Left lung (tissue), 10 donors: ENCODE measurements around the gene PRDX5. TPM values are rescaled to one million over a fixed set of nuclear protein-coding genes. Genes with fewer than 3 reads are reported as not detected.

Source experiments
- ATAC-seq: fragments of 200-7000 bp; cut with Tn5 transposase; one replicate; pipeline ENCODE4 v1.9.1; 2020; ENCODE audit warnings: moderate library complexity
- DNase-seq, 4 donors: peaks; one replicate each; pipeline ENCODE4 v3.0.0-alpha.2; 2013 to 2020
- H3K27ac ChIP-seq, 2 donors: fragments of 200-600 bp; sonication (generic) in 1 of 2; one replicate each; pipeline versions ENCODE4 v1.5.0 to v1.8.0; 2020 to 2021
- H3K27me3 ChIP-seq, 2 donors: fragments of 200-600 bp; sonication (generic) in 1 of 2; one replicate each; pipeline versions ENCODE4 v1.5.0 to v1.8.0; 2020 to 2021
- H3K36me3 ChIP-seq, 2 donors: fragments of 200-600 bp; sonication (generic) in 1 of 2; one replicate each; pipeline versions ENCODE4 v1.5.0 to v1.8.0; 2020 to 2021
- H3K4me1 ChIP-seq, 2 donors: fragments of 200-600 bp; one replicate each; pipeline ENCODE4 v1.8.0; 2021
- H3K4me3 ChIP-seq, 2 donors: fragments of 200-600 bp; sonication (generic) in 1 of 2; one replicate each; pipeline versions ENCODE4 v1.5.0 to v1.8.0; 2020 to 2021; ENCODE audit warnings: mild to moderate bottlenecking in 1 of 2
- H3K9me3 ChIP-seq, 2 donors: fragments of 200-600 bp; sonication (generic) in 1 of 2; one replicate each; pipeline versions ENCODE4 v1.5.0 to v1.8.0; 2020 to 2021
- intact Hi-C, 2 donors: fragments of 100-400 bp; cut with DNase I; formaldehyde crosslinking; loops; one replicate each; pipeline versions ENCODE4 v1.11.2 to v1.14.2; 2022
- polyA plus RNA-seq, 6 donors: library from polyadenylated mRNA; unstranded; fragments of 120-200 nt; gene quantifications; one replicate each; pipeline ENCODE4 v1.2.1, GENCODE V29; 2013; ENCODE audit not compliant: insufficient read length in 6 of 6
- total RNA-seq, 2 donors: library from RNA; stranded (reverse); fragmentation: NEBNext Ultra II Directional; extraction: Animal tissue kit (Norgen Biotek cat#: 25700); gene quantifications; one replicate each; pipeline ENCODE4 v1.2.1, GENCODE V29; 2021
- TF ChIP-seq, protein P1 (sequence below), 2 donors: fragments of 200-600 bp; sonication (generic) in 1 of 2; IDR thresholded peaks; one replicate each; pipeline versions ENCODE4 v1.5.0 to v1.8.0; 2021; ENCODE audit warnings: antibody characterized with exemption in 2 of 2
- donor health status: DM: no; HTN: yes; CAD: no.
- donor health status: DM: no; HTN: no; CAD: no.

PRDX5 gene
- total and polyA plus RNA-seq, 8 donors: 150 to 209 (median 177) TPM

DNA sequence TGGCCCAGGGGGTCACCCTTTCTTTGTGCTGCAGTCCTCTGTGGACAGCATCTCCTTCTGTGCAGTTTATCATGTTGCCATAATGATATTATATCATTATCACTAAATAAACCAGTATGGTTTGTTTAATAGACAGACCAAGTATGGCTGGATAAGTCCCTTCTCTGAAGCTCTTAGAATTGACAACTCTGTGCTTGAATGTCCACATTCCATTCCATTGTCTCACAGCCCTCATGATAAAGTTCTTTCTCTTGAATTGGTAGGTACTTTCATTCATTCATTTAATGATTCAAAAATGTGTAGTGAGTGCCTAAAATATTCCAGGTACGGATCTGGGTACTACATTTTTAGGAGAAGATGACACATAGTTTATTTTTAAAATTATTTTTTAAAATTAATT is 48.8 kb downstream of the PRDX5 start:
- DNase-seq (no peak), ATAC-seq (no peak)
- TF ChIP-seq, protein P1, sequence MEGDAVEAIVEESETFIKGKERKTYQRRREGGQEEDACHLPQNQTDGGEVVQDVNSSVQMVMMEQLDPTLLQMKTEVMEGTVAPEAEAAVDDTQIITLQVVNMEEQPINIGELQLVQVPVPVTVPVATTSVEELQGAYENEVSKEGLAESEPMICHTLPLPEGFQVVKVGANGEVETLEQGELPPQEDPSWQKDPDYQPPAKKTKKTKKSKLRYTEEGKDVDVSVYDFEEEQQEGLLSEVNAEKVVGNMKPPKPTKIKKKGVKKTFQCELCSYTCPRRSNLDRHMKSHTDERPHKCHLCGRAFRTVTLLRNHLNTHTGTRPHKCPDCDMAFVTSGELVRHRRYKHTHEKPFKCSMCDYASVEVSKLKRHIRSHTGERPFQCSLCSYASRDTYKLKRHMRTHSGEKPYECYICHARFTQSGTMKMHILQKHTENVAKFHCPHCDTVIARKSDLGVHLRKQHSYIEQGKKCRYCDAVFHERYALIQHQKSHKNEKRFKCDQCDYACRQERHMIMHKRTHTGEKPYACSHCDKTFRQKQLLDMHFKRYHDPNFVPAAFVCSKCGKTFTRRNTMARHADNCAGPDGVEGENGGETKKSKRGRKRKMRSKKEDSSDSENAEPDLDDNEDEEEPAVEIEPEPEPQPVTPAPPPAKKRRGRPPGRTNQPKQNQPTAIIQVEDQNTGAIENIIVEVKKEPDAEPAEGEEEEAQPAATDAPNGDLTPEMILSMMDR (IDR thresholded peaks at IDR 0.05): no peak
- no peaks in the 10 kb centered on the region for H3K27me3 ChIP-seq
- no peaks in the 10 kb centered on the region for H3K4me1 ChIP-seq
- no peak overlapping the region for H3K4me3 ChIP-seq
- intact Hi-C loops: no loop called here
- H3K36me3 ChIP-seq: peaks cover 0 to 99% of the 10 kb centered on the region in 2 donors
- H3K27ac ChIP-seq: no peak overlapping the region
- H3K9me3 ChIP-seq: no peaks in the 10 kb centered on the region

DNA sequence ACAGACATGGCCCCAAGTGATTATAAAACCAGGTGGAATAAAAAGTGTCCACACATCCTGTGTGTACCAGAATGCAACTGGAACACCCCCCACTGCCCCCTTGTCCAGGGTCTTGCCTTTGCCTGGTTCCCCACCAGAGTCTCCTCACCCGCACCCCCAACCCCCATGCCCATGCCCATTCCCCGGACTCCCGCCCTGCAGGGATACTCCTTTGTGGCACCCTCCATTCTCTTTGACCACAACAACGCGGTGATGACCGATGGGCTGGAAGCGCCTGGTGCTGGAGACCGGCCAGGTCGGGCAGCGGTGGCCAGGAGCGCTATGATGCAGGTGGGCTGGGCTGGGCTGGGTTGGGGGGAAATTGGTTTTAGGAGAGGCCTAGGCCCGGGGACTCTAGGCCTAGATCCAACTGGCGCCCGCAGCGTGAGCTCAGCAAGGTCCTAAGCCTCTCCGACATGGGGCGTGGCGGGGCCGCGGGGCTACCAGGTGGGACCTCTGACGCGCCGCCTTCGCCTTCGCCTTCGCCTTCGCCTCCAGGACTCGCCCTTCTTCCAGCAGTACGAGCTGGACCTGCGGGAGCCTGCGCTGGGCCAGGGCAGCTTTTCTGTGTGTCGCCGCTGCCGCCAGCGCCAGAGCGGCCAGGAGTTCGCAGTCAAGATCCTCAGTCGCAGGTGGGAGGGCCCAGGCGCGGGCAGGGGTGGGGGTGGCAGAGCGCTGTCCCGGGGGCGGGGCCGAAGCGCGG is 50.2 kb downstream of the PRDX5 start:
- no peak overlapping the region for H3K4me3 ChIP-seq
- H3K36me3 ChIP-seq: peaks cover 0 to 91% of the 10 kb centered on the region in 2 donors
- no peaks in the 10 kb centered on the region for H3K27me3 ChIP-seq
- intact Hi-C loops: no loop called here
- no peaks in the 10 kb centered on the region for H3K9me3 ChIP-seq
- no peaks in the 10 kb centered on the region for H3K4me1 ChIP-seq
- DNase-seq: peak in 1 of 4 donors; percentile 75
- TF ChIP-seq, protein P1 (IDR thresholded peaks at IDR 0.05): no peak
- ATAC-seq: no peak
- no peak overlapping the region for H3K27ac ChIP-seq

DNA sequence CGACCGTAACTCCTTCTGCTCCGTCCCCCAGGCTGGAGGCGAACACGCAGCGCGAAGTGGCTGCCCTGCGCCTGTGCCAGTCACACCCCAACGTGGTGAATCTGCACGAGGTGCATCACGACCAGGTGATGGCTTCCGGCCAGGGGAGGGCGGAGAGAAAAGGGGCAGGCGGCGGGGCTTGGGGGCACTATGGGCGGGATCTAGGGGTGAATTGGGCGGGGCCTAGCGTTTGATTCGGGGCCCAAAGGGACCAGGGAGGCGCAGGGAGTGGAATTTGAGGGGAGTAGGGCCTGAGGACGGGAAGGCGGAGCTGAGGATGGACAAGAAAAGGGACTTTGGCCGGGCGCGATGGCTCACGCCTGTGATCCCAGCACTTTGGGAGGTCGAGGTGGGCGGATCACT is 50.8 kb downstream of the PRDX5 start:
- intact Hi-C loops: no loop called here
- TF ChIP-seq, protein P1 (IDR thresholded peaks at IDR 0.05): no peak
- DNase-seq: peak in 1 of 4 donors; percentile 60
- no peaks in the 10 kb centered on the region for H3K9me3 ChIP-seq
- H3K4me3 ChIP-seq: no peak overlapping the region
- no peaks in the 10 kb centered on the region for H3K27me3 ChIP-seq
- H3K4me1 ChIP-seq: no peaks in the 10 kb centered on the region
- no peak overlapping the region for H3K27ac ChIP-seq
- ATAC-seq: no peak
- H3K36me3 ChIP-seq: peaks cover 0 to 85% of the 10 kb centered on the region in 2 donors

DNA sequence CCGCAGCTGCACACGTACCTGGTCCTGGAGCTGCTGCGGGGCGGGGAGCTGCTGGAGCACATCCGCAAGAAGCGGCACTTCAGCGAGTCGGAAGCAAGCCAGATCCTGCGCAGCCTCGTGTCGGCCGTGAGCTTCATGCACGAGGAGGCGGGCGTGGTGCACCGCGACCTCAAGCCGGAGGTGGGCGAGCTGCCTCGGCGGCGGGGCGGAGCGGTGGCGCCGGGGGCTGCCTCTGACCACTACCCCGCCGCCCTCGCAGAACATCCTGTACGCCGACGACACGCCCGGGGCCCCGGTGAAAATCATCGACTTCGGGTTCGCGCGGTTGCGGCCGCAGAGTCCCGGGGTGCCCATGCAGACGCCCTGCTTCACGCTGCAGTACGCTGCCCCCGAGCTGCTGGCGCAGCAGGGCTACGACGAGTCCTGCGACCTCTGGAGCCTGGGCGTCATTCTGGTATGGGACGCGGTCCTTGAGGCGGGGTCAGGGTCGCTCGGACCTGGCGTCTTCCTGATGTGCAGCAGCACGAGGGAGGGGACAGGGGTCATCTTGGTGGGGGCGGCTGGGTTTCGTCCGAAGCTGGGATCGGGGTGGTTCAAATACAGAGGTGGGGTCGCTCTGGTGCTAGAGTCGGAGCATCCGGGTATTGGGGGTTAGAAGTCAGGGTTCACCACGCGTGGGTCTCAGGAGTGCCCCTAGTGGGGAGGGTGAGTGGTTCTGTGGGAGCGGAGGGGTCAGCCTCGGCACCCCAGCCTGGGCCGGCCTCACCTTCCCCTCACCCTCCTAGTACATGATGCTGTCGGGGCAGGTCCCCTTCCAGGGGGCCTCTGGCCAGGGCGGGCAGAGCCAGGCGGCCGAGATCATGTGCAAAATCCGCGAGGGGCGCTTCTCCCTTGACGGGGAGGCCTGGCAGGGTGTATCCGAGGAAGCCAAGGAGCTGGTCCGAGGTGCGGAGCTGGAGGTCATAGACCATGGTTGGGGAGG is 51.8 kb downstream of the PRDX5 start:
- ATAC-seq (no peak), DNase-seq (peak in 1 of 4 donors; percentile 72)
- no peak overlapping the region for H3K4me3 ChIP-seq
- no peak overlapping the region for H3K27ac ChIP-seq
- intact Hi-C loops: no loop called here
- H3K36me3 ChIP-seq: peaks cover 0 to 75% of the 10 kb centered on the region in 2 donors
- H3K9me3 ChIP-seq: no peaks in the 10 kb centered on the region
- no peaks in the 10 kb centered on the region for H3K27me3 ChIP-seq
- no peaks in the 10 kb centered on the region for H3K4me1 ChIP-seq
- TF ChIP-seq, protein P1 (IDR thresholded peaks at IDR 0.05): no peak

DNA sequence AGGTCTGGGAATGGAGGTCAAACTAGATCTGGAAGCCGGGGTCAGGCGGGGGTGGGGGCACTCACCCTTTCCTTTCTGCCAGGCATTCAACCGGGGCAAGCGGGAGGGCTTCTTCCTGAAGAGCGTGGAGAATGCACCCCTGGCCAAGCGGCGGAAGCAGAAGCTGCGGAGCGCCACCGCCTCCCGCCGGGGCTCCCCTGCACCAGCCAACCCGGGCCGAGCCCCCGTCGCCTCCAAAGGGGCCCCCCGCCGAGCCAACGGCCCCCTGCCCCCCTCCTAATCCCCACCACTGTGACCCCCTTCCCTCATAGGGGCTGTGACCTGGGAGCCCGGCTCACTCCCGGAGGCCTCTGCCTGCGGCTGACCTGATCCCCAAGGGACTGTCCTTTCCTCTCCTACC is 53.3 kb downstream of the PRDX5 start:
- H3K4me3 ChIP-seq: no peak overlapping the region
- H3K27me3 ChIP-seq: no peaks in the 10 kb centered on the region
- H3K9me3 ChIP-seq: no peaks in the 10 kb centered on the region
- no peak for DNase-seq
- peaks cover 0 to 61% of the 10 kb centered on the region in 2 donors for H3K36me3 ChIP-seq
- no peaks in the 10 kb centered on the region for H3K4me1 ChIP-seq
- TF ChIP-seq, protein P1 (IDR thresholded peaks at IDR 0.05): no peak
- intact Hi-C loops: no loop called here
- no peak for ATAC-seq
- H3K27ac ChIP-seq: no peak overlapping the region
